Omental fat pad (tissue), 4 donors: Measurements from ENCODE around the gene SNX18. TPM values are rescaled to one million over a fixed set of nuclear protein-coding genes. Genes with fewer than 3 reads are reported as not detected.

Experiments used
- ATAC-seq: fragments of 150-250 bp; one replicate; pipeline ENCODE4 v1.9.1; 2016; ENCODE audit warnings: mild to moderate bottlenecking, moderate library complexity; ENCODE audit not compliant: low FRiP score
- DNase-seq: peaks from one replicate; pipeline ENCODE4 v3.0.0-alpha.2; 2019; ENCODE audit warnings: low spot score
- total RNA-seq, 4 donors: library from RNA; depleted of rRNA; stranded (reverse); fragments of >200 nt; gene quantifications; one replicate each; pipeline ENCODE4 v1.1.0, GENCODE V29; 2016
- TF ChIP-seq, protein P1 (sequence below), 3 donors: fragments of 450-650 bp; IDR thresholded peaks; one replicate each; pipeline ENCODE4 v1.5.1; 2016 to 2017; ENCODE audit warnings: antibody characterized with exemption in 3 of 3, mild to moderate bottlenecking in 3 of 3, moderate library complexity in 2 of 3

Gene SNX18
- total RNA-seq, 4 donors from 2014 or later, result 21.9 to 53.9 (median 31.1) TPM

DNA sequence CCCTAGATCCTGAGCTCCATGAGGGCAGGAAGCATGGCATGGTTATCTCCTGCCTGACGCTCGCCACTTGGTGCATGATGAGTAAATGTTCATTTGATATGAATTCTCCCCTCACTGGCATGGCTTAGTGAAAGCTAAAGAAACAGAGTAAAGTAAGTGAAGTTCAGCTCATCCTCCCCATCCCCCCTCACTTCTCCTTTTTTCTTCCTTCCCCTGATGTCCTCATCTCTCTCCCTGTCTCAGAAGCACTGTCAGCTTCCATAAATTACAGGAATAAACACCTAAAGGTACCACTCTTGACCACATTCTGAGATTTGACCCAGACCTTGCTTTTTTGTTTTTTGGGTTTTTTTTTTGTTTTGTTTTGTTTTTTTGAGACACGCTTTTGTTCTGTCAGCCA is 73.3 kb downstream of the SNX18 start:
- ATAC-seq, result no peak
- TF ChIP-seq, protein P1, sequence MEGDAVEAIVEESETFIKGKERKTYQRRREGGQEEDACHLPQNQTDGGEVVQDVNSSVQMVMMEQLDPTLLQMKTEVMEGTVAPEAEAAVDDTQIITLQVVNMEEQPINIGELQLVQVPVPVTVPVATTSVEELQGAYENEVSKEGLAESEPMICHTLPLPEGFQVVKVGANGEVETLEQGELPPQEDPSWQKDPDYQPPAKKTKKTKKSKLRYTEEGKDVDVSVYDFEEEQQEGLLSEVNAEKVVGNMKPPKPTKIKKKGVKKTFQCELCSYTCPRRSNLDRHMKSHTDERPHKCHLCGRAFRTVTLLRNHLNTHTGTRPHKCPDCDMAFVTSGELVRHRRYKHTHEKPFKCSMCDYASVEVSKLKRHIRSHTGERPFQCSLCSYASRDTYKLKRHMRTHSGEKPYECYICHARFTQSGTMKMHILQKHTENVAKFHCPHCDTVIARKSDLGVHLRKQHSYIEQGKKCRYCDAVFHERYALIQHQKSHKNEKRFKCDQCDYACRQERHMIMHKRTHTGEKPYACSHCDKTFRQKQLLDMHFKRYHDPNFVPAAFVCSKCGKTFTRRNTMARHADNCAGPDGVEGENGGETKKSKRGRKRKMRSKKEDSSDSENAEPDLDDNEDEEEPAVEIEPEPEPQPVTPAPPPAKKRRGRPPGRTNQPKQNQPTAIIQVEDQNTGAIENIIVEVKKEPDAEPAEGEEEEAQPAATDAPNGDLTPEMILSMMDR (IDR thresholded peaks at IDR 0.05), result no peak
- DNase-seq, result no peak

DNA sequence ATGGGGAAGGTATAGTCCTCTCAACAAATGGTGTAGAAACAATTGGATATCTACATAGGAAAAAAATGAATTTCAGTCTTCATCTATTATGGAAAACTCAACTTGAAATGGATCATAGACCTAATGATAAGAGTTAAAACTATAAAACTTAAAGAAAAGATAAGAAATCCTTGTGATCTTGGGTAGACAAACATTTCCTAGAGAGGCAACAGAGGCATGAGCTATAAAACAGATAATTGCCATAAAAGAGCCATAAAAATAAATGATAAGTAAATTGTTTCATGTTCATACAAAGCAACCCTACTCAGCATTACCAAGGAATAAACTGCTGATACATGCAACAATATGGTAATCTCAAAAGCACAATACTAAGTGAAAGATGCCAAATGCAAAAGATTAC is 76.2 kb downstream of the SNX18 start:
- DNase-seq, result no peak
- TF ChIP-seq, protein P1 (IDR thresholded peaks at IDR 0.05), result no peak
- ATAC-seq, result no peak

DNA sequence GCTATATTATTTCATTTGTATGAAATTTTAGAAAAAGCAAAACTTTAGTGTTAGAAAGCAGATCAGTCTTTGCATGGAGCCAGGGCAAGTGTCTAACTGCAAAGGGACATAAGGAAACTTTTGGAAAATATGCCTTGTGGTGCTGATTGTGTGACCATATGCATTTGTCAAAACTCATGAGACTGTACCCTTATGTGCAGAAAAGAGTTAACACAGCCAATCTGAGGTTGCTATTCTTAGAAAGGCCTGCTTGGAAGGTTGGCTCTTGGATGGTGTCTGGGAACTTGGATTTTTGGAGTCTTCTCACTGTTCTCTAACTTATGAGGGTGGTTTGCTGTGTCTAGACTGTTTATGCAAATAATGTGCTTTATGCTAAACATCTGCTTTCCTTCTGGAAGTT is 76.6 kb downstream of the SNX18 start:
- TF ChIP-seq, protein P1 (IDR thresholded peaks at IDR 0.05), result no peak
- DNase-seq, result no peak
- ATAC-seq, result no peak

DNA sequence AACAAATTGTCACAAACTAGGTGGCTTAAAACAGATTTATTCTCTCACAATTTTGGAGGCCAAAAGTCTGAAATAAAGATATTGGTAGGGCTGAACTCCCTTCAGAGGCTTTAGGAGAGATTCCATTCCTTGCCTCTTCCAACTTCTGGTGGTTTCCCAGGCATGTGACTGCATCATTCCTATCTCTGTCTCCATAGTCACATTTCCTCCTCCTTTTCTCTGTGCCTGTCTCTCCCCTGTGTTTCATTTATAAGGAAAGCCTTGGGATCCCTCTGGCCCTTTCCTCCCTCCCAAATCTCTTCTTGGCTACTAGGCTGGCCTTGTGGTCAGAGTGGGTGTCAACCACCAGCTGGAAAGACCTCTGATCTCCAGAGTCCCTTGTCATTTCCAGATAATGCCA is 78.2 kb downstream of the SNX18 start:
- TF ChIP-seq, protein P1 (IDR thresholded peaks at IDR 0.05), result no peak
- ATAC-seq (no peak), DNase-seq (no peak)

Other genes with a start within 250 kb of the SNX18 start
- gene ARL15, start 207.2 kb upstream of the SNX18 start, total RNA-seq, result 10 to 100 TPM; 18.9 to 39.2 (median 29.9) TPM
- not detected for gene HSPB3, start 62.1 kb upstream of the SNX18 start, total RNA-seq